Measurements from ENCODE around the gene CUX1. TPM values are rescaled to one million over a fixed set of nuclear protein-coding genes. Genes with fewer than 3 reads are reported as not detected.

Gene CUX1
- total and polyA plus RNA-seq, 10 of the 15 experiments (the other 5 are each of a cell fraction or from before 2014, with no cell fraction given) = 6.1 to 48.6 (median 25.9) TPM

- TF ChIP-seq E2F8 (IDR thresholded peaks at IDR 0.05; ENCODE audit: low read depth, partially characterized antibody) (no peak), FOXM1 (IDR thresholded peaks at IDR 0.05; ENCODE audit: low read depth, low read length) (no peak), TBL1XR1 (IDR thresholded peaks at IDR 0.05; ENCODE audit: low read depth, low read length) (no peak), TCF7 (IDR thresholded peaks at IDR 0.05; ENCODE audit: borderline replicate concordance) (no peak), ZNF217 (IDR thresholded peaks at IDR 0.05) (no peak), MLLT1 (IDR thresholded peaks at IDR 0.05) (no peak), HDAC2 (IDR thresholded peaks at IDR 0.05) (no peak), LARP7 (IDR thresholded peaks at IDR 0.05) (no peak), CHD4 (IDR thresholded peaks at IDR 0.05) (no peak), RCOR1 (conservative IDR thresholded peaks at IDR 0.05; ENCODE audit: low read depth, low read length) (no peak), PAX5 (IDR thresholded peaks at IDR 0.05; ENCODE audit: borderline replicate concordance, low read depth, low read length) (no peak), CBX5 (IDR thresholded peaks at IDR 0.05; ENCODE audit: low read depth) (no peak), SUZ12 (IDR thresholded peaks at IDR 0.05; ENCODE audit: unreplicated experiment) (no peak), NFYB (IDR thresholded peaks at IDR 0.05; ENCODE audit: insufficient read depth, low read depth, low read length) (no peak)
Measured at GRCh38 chr7:102322202-102322715, 504.8 kb downstream of the CUX1 start (continued).
